HL-60 (cell line): ENCODE measurements around the gene AKAP7.

Experiments used
- POLR2AphosphoS5 ChIP-seq: IDR thresholded peaks from 2 replicates; pipeline ENCODE4 v1.6.1; 2012; ENCODE audit warnings: low read depth
- SPI1 ChIP-seq: IDR thresholded peaks from 2 replicates; pipeline ENCODE4 v1.6.1; 2012; ENCODE audit warnings: low read depth, mild to moderate bottlenecking, borderline replicate concordance
- TF ChIP-seq, protein P1 (sequence below): IDR thresholded peaks from one replicate; pipeline ENCODE4 v1.5.1; 2011; ENCODE audit warnings: low read length, control low read depth, inconsistent platforms; ENCODE audit not compliant: insufficient read depth
- TF ChIP-seq, protein P2 (sequence below): IDR thresholded peaks from 2 replicates; pipeline ENCODE4 v1.6.1; 2012; ENCODE audit warnings: low read depth; ENCODE audit not compliant: insufficient replicate concordance

DNA sequence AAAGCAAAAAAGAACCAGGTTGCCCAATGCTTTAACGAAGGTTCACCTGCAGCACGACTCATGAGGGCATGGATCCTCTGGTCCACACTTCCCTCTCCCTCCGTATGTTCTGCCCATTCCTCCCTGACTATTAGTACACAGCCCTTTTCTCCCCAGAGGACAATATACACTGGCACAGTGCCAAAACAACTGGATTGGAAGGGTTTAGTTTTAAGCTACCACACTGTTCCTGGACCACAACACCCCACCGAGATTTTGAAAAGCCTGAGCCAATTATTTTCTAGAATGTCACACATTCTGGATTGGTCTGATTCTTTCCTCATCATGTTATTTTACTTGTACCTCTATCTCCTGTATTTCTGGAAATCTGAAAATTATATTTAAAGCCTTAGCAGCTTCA, 2.9 kb upstream of the AKAP7 start:
- TF ChIP-seq, protein P1, sequence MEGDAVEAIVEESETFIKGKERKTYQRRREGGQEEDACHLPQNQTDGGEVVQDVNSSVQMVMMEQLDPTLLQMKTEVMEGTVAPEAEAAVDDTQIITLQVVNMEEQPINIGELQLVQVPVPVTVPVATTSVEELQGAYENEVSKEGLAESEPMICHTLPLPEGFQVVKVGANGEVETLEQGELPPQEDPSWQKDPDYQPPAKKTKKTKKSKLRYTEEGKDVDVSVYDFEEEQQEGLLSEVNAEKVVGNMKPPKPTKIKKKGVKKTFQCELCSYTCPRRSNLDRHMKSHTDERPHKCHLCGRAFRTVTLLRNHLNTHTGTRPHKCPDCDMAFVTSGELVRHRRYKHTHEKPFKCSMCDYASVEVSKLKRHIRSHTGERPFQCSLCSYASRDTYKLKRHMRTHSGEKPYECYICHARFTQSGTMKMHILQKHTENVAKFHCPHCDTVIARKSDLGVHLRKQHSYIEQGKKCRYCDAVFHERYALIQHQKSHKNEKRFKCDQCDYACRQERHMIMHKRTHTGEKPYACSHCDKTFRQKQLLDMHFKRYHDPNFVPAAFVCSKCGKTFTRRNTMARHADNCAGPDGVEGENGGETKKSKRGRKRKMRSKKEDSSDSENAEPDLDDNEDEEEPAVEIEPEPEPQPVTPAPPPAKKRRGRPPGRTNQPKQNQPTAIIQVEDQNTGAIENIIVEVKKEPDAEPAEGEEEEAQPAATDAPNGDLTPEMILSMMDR: no peak
- TF ChIP-seq POLR2AphosphoS5: no peak
- TF ChIP-seq SPI1: no peak
- TF ChIP-seq, protein P2, sequence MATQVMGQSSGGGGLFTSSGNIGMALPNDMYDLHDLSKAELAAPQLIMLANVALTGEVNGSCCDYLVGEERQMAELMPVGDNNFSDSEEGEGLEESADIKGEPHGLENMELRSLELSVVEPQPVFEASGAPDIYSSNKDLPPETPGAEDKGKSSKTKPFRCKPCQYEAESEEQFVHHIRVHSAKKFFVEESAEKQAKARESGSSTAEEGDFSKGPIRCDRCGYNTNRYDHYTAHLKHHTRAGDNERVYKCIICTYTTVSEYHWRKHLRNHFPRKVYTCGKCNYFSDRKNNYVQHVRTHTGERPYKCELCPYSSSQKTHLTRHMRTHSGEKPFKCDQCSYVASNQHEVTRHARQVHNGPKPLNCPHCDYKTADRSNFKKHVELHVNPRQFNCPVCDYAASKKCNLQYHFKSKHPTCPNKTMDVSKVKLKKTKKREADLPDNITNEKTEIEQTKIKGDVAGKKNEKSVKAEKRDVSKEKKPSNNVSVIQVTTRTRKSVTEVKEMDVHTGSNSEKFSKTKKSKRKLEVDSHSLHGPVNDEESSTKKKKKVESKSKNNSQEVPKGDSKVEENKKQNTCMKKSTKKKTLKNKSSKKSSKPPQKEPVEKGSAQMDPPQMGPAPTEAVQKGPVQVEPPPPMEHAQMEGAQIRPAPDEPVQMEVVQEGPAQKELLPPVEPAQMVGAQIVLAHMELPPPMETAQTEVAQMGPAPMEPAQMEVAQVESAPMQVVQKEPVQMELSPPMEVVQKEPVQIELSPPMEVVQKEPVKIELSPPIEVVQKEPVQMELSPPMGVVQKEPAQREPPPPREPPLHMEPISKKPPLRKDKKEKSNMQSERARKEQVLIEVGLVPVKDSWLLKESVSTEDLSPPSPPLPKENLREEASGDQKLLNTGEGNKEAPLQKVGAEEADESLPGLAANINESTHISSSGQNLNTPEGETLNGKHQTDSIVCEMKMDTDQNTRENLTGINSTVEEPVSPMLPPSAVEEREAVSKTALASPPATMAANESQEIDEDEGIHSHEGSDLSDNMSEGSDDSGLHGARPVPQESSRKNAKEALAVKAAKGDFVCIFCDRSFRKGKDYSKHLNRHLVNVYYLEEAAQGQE: no peak
